Keratinocyte (primary cell): ENCODE data around the gene NAA35.

Source experiments
- CTCF ChIP-seq, 3 experiments: IDR thresholded peaks in 1 of 3; conservative IDR thresholded peaks in 1 of 3; optimal IDR thresholded peaks in 1 of 3; 2 replicates in 2 of 3; 3 replicates in 1 of 3; pipeline versions ENCODE3 to v1.5.1; 2011; ENCODE audit warnings: low read length in 3 of 3, mild to moderate bottlenecking in 3 of 3, moderate library complexity in 2 of 3, control low read depth in 1 of 3, inconsistent platforms in 1 of 3; ENCODE audit not compliant: insufficient read depth in 2 of 3; ENCODE audit errors: extremely low read depth in 1 of 3
- EZH2 ChIP-seq: IDR thresholded peaks from one replicate; pipeline ENCODE4 v1.6.1; 2012; ENCODE audit warnings: inconsistent platforms, mild to moderate bottlenecking, low read length, moderate library complexity

GRCh38 chr9:85984457-85984856 is 43.5 kb downstream of the NAA35 start:
- no peak for TF ChIP-seq CTCF (optimal IDR thresholded peaks at IDR 0.05 in 1 of 3, IDR thresholded peaks at IDR 0.05 in 1 of 3, conservative IDR thresholded peaks at IDR 0.05 in 1 of 3; ENCODE audit: extremely low read depth in 1 of 3, insufficient read depth in 2 of 3, low read length in 3 of 3)
- no peak for TF ChIP-seq EZH2
